NOMO-1 treated with dmso at 0.1 percent for 144 hours (cell line): Measurements from ENCODE around the gene GRIA1.
"Not testable (repeated sequence)": the region's sequence is repeated elsewhere in the genome, so short reads cannot be mapped to it uniquely, and the experiment has no call there.

ENCODE experiments used
- DNase-seq: peaks from one replicate; lab custom pipeline; 2025; ENCODE audit not compliant: unreplicated experiment; lab: John Stamatoyannopoulos, UW

Gene GRIA1

DNA sequence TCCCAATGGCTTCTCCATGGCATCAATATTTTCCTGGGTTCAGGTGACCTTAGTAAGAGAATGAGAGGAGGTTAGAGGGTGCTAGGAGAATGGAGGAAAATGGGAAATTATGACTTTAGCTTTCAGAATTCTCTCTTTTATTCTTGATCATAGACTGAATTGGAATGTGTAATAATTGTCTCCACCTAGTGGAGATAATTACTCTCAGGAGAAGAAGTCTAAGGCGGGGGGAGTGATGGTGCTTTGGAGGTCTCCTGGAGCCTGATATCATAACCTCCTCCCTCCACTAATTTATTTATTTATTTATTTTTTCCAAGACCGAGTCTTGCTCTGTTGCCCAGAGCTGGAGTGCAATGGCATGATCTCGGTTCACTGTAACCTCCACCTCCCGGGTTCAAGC lies 221.3 kb downstream of the GRIA1 start:
- DNase-seq, result no peak

DNA sequence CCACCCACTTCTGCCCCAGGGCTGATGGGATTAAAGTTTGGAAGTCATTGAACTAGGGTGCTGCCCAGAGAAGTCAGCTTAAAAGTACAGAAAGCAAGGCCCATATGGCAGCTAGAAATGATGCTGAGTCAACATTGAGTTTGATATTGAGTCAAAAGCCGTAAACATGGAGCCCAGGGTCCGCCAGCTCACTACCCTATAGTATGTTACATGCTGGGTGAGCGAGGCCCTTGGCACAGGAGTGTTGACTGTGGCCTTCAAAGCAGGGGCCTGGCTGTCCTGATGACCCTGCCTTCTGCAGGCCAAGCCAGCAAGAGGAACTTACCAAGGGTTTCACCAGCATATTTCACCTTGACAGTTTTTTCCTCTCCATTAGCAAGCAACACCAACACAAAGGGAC lies 222.5 kb downstream of the GRIA1 start:
- no peak for DNase-seq

DNA sequence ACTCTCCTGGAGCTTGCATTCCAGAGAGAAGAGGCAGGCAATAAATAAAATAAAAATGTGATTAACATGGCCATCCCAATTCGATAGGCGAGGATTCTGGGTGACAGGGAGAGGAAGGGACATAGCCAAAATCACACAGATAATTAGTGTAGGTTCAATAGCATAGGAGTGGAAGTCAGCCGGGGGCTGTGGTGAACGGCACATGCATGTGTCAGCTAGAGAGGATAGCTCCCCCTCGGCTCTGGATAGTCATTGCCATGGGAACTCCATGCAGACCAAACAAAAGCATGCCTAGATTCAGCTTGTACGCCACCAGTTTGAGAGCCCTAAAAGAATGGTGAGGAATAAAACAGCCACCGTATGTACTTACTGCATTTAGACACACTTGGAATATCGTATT lies 223.5 kb downstream of the GRIA1 start:
- no peak for DNase-seq

DNA sequence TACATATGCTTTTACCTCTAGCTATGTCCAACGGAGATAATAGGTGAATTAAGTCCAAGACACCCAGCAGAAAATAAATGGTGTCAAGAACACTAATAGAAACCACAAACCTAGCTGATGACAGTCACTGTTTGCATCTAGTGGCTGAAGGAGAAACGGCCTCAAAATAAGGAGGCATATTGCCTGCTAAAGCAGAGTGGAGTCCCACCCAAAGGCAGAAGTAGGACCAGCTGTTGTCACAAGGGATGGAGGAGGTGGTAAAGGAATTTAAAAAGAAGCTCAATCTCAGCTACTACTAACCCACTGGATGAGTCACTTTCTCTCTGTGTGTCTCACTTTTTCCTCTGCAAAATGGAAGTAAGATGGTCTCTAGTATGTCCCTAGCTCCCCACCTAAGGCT lies 224.3 kb downstream of the GRIA1 start:
- no peak for DNase-seq

DNA sequence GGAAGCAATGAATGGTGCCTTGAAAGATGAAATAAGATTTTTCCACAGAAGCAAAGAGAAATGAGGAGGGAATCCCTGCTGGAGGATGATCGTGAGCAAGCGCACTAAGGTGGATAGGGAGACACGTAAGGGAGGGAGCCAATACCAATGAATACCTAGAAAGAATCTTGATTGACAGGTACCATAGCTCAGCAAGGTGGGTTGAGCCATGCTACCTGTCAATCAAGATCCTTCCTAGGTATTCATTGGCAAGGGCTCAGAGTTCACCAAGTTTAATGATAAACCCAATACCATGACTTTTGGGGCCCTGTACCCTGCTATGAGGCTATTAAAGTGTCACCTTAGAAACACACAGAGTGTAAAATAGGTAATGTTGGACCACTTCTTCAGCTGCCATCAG lies 226.8 kb downstream of the GRIA1 start:
- DNase-seq, result no peak

DNA sequence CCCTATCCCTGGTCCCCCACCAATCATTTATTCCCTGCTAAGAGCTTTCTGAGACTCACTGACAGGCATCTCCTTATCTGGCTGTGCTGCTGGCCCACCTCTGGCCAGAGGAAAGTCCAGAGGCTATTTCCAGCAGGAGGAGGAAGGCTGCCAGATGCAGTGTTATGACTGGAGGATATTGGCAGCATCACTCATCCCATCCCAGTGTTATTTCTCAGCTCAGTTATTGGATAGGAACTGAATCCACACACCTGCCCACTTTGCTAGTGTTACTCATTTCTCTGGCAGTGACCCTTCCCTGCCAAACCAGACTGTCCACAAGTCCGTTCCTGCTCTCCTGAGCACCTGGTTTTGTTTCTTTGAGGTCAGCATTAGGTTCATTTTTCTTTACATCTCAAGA lies 228.2 kb downstream of the GRIA1 start:
- no peak for DNase-seq

DNA sequence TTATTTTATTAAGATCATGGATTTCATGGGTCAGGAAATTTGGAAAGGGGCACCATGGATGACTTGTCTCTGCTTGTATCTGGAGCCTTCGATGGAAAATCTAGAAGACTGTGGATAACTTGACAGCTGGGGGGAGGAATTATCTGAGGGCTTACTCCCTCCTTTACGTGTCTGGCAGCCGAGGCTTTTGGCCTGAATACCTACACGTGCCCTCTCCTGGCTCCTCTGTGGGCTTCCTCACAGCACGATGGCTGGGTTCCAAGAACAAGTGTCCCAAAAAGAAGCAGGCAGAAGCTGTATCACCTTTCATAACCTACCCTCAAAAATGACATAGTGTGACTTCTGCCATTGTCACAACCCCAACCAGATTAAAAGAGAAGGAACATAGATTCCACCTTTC lies 228.9 kb downstream of the GRIA1 start:
- no peak for DNase-seq

DNA sequence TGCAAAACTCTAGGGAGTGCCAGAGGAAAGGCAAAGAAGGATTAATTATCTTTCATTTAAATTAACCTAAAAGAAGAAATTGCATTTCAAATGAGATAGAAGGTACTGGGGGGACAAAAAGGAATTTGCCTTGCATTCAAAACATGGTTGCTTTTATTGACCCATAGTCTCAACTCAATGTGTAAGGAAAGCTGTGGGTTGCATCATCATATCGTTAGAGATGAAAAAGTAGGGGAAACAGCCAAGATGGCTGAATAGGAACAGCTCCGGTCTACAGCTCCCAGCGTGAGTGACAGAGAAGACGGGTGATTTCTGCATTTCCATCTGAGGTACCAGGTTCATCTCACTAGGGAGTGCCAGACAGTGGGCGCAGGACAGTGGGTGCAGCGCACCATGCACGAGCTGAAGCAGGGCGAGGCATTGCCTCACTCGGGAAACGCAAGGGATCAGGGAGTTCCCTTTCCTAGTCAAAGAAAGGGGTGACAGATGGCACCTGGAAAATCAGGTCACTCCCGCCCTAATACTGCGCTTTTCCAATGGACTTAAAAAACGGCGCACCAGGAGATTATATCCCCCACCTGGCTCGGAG lies 232.6 kb downstream of the GRIA1 start:
- DNase-seq, result not testable (repeated sequence)

DNA sequence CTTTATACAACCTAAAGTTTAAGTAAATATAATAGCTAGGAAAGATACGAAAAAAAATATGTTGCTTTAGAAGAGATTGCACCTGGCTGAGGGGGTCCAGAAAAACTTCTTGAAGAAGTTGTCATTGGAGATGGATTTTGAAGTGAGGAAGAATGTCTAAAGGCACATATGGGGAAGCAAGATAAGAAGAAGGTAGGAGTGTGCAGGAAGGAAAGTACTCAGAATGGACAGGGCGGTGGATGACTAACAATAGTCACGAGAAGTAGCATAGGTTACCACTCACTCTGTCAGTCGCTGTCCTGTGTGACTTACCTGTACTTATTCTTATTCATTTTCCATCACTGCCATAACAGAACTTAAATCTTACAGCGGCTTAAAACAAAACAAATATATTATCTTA lies 251.6 kb downstream of the GRIA1 start:
- no peak for DNase-seq

DNA sequence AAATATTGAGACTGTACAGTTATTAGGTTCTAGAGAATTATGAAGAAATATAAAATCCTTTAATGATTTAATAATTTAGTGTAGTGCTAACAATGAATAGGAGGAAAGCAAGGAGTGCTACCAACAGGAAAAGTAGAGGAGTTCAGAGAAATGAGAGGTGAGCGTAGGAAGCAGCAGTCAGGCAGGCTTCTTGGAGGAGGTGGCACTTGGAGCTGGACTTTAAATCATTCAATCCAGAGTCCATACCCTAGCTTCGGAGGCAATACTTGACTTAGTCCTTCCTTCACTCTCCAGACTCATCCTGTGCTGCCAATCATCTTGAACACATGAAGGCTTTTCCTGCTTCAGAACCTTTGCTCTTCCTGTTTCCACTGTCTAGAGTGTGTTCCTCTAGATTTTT lies 254.3 kb downstream of the GRIA1 start:
- no peak for DNase-seq

DNA sequence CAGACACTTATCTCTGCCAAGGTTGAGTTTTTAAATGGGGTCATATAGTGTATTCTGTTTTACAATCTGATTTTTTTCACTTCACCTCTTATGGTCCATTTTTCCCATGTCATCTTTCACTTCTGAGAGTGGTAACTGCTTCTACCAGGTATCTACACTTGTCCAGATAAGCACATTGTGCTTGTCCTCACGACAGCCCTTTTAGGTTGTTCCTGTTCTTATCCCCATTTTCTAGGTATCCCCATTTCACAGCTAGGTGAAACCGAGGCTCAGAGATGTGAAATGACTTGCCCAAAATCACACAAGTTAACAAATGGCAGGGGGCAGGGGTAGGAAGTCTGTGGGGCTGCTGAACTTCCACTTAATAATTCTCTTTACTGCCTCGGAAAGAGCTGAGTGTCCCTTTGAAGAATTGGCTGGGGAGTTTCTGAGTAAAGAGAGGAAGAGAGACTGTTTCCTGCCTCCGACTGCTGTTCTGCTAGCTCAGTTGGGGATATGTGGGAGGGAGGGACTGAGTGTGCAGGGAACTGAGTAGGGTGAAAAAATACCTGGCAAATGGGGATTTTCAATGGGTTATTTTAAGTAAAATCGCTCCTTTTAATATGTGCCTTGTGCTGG lies 255.4 kb downstream of the GRIA1 start:
- DNase-seq, result no peak

DNA sequence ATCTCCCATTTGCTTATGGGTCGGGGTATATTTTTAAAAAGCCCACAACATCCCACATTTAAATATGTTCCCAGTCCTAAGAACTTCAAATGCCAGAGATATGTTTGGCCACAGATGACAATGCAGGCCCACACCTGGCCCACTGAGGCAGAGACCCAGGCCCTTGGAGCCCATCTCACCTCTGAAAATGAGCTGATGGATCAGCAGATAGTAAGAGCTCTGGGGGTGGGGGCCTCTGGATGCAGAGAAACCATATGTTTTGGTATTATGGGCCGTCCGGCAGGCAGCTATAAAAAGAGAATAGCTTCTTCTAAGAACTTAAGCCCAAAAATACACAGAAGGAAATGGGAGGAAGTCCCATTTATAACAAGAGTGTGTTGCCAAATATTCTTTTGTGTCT lies 256.0 kb downstream of the GRIA1 start:
- DNase-seq, result no peak

DNA sequence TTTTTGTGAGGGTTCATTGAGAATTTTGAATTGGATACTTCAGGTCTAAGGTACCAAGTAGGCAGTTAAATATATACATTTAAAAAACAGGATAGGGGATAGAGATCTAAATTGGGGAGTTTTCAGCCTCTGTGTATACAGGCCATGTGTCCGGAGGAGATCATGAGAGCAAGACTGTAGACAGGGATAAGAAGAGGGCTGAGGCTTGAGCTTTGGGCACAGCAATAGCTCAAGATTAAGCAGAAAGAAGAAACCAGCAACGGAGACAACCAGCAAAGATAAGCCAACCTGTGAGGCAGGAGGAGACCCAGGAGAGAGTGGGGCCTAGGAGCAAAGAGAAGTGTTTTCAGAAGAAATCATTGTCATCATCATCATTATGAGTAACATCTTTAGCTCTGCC lies 258.4 kb downstream of the GRIA1 start:
- DNase-seq, result no peak

DNA sequence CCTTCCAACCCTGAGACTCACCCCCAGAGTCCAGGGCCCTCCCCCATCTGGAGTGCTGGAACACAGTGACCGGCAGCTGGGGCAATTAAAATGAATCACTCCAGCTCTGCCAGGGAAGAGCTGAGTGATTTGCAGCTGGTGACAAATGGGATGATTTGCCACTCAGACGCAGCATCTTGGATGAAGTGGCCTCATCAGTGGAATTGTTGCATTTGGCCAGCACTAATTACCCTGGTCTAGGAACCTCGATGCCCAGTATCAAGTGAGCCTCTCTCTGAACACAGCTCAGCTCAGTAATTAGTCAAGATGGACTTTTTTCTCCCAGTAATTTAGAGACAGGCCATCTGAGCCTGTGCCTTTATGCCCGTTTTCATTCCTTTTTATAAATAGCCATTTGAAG lies 259.5 kb downstream of the GRIA1 start:
- DNase-seq, result no peak

DNA sequence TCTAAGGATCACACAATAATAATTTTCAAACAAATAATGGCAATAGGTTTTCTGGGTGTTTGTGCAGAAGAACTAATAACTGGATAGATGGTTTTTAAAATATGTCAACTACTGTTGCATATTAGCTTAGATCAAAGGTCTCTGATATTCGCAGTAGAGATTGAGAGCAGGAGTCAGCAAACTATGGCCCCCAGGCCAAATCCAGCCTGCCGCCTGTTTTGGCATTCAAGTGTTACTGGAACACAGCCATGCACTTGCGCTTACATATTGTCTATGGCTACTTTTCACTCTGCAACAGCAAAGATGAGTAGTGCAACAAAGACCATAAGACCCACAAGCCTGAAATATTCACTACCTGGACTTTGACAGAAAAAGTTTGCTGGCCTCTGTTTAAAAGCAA lies 260.8 kb downstream of the GRIA1 start:
- DNase-seq, result no peak

DNA sequence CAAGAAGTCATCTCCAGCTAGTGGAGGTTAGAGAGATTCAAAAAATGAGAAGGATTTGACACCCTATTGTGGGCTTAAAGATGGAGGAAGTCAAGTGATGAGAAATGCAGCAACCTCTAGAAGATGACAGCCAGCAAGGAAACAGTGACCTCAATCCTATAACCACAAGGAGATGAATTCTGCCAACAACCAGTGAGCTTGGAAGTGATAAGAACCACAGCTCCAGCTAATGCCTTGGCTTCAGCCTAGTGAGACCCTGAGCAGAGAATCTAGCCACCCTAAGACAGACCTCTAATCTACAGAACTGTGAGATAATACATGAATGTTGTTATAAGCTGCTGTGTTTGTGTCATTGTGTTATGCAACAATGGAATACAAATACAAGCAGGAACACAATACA lies 262.4 kb downstream of the GRIA1 start:
- DNase-seq, result no peak

DNA sequence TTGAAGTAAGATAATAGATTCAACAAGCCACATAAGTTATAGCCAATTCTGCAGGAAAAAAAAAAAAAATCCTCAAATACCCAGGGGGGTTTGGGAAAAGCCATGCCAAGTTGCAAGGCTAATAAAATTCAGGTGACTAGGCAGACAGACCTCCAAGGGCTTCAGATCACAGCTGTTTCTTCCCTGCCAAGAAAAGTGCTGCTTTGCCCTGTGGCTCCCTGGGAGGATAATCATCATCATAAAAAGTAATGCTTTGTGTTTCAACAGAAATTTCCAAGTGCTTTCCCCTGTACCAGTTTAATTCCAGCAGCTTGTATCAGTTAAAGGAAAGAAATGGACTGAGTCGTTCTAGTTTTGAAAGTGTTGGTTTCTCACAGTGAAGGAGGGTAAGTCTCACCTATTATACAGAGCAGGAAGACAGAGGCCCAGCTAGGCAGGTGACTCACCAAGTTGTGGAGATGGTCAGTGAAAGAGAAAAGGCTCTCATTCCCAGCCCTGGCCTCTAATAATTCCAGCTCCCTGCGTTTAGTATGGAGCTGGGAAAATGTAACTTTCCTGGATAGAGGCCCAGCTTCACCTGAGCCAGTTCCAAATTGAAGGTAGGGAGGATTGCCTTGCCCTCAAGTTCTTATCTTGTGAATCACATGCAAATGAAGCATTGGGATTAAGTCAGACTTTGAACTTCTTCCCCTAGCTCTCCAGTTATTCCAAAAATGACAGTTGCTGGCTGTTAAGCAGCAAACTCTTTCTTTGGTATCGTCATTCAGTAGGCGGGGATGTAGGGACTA lies 263.4 kb downstream of the GRIA1 start:
- DNase-seq, result no peak

DNA sequence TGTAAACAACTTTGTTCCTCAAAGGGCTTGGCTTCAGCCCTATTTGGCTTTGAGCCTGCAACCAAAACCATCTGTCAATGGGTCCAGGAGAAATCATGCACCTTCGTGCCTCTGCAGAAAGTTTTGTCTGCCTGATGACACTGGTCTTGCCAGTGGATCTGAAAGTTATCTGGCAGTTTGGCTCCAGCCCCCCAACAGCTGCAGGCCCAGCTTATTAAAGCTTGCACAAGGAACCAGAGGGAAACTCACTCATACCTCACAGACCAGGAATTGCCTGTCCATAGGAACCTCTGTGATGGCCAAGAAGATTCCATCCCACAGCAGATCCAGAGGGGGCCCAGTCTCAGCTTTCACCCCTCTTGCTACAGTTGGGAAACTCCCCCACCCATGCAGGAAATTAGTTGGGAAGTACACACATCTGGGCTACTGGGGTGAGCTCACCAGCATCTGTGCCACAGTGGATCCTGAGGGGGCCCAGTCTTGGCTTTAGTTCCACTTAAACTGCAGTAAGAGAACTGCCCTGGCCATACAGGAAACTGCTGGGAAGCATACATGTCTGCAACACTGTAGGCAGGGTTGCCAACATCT lies 265.5 kb downstream of the GRIA1 start:
- DNase-seq, result no peak

DNA sequence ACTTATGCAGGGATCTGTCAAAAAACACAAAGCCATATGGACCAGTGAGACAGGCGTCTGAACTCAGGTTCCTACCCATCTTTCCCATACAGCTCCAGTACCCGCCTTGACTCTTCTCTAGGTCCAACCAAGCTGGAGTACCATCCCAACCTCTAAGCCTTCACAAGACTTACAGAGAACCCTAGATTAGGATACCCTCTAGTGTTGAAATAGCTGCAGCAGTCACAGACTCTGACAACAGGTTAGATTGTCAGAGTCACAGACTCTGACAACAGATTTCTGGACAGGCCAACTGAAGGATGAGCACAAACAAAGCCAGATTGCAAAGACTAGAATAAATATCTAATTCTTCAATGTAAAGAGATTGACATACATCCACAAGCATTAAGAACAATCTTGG lies 266.1 kb downstream of the GRIA1 start:
- no peak for DNase-seq

DNA sequence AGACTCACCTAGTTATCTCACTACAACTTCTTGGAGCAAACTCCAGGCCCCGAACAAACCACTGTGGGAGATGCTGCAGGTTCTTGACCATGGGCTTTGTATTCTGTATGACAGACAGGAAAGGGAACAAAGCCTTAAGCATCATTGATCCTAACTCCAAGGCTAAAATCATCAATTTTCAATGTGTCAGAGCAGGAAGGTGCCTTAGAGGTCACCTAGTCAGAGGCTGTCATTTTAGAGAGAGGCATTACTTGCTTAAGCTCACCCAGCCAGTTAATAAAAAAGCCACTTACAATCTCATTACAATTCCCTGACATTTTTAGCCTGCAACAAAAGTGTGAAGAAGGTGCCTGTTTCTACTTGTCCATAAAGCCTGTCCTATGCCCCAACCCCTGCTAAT lies 275.5 kb downstream of the GRIA1 start:
- no peak for DNase-seq

DNA sequence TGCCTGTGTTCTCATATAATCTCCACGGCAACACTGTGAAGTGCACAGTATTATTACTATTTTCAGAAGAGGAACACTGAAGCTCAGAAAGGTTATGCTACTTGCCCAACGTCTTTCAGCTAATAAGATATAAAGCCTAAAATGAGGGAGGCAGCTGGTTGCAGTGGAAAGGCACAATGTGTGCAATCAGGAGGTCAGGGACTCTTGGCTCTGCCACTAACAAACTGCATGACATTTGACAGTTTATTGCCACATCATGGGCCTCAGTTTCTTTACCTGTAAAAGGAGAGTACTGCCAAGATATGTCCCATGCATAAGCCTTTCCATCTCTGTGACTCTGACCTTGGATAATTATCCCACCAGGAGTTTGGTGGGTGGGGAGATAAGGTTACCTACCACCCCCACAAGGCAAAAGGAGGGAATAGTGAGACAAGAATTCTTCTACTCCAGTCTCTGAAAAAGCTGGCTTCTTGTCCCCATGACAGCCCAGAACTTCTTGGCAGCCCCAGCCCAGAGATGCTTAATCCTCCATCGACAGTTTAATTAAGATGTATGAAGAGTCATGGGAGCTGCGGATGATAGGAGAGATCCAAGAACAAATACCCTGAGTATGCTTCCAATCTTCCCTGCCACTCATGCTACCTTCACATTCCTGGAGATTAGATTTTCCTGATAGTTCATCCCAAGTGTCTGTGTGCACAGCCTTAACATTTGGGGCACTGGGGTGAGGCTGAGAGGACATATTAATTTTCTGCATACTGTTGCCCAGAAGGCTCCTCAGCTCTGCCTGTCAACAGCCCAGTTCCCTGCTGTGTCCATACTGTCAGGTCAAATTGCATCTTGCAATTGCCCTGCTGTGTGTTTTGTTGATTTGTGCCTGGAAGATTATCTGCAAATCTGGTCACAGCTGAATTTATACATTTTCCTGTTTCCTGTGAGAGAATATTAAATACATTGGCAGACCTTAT lies 277.0 kb downstream of the GRIA1 start:
- no peak for DNase-seq
